Calu3 (cell line): ENCODE data around the gene PEX11B. TPM values are rescaled to one million over a fixed set of nuclear protein-coding genes. Genes with fewer than 3 reads are reported as not detected.
A peak's percentile ranks its signal among the peaks of the same experiment; 100 is the strongest.
"Not testable (repeated sequence)": the region's sequence is repeated elsewhere in the genome, so short reads cannot be mapped to it uniquely, and the experiment has no call there.

Experiments used
- BruUV-seq: library from RNA; stranded (reverse); fragments of 400-500 nt; replicated peaks from 2 replicates; lab custom pipeline; 2021; lab: Mats Ljungman, UMichigan
- CTCF ChIA-PET: fragments of 300-600 bp; sonication (Branson Sonifier 250); formaldehyde crosslinking; loops from one replicate; lab custom pipeline; 2022; ENCODE audit warnings: antibody characterized with exemption; lab: Charles Lee
- DNase-seq: peaks from one replicate; pipeline ENCODE4 v3.0.0; 2022
- H3K27ac Mint-ChIP-seq: one replicate; pipeline ENCODE4 v1.8.0; 2022; ENCODE audit warnings: mixed read lengths; ENCODE audit not compliant: unreplicated experiment
- H3K27me3 Mint-ChIP-seq: one replicate; pipeline ENCODE4 v1.8.0; 2022; ENCODE audit warnings: mixed read lengths; ENCODE audit not compliant: unreplicated experiment
- H3K36me3 Mint-ChIP-seq: one replicate; pipeline ENCODE4 v1.8.0; 2022; ENCODE audit warnings: mild to moderate bottlenecking, moderate library complexity, mixed read lengths; ENCODE audit not compliant: insufficient read depth, unreplicated experiment
- H3K4me1 Mint-ChIP-seq: one replicate; pipeline ENCODE4 v1.8.0; 2022; ENCODE audit warnings: mild to moderate bottlenecking, low read depth, mixed read lengths; ENCODE audit not compliant: unreplicated experiment
- H3K4me3 Mint-ChIP-seq: one replicate; pipeline ENCODE4 v1.8.0; 2022; ENCODE audit warnings: mild to moderate bottlenecking, low read depth, moderate library complexity, mixed read lengths; ENCODE audit not compliant: unreplicated experiment
- H3K9me3 Mint-ChIP-seq: one replicate; pipeline ENCODE4 v1.8.0; 2022; ENCODE audit warnings: low read depth, mixed read lengths; ENCODE audit not compliant: unreplicated experiment
- CTCF ChIP-seq: fragments of 200-600 bp; IDR thresholded peaks from one replicate; pipeline ENCODE4 v1.8.0; 2022; ENCODE audit warnings: antibody characterized with exemption; ENCODE audit not compliant: unreplicated experiment
- intact Hi-C: fragments of 100-400 bp; cut with micrococcal nuclease; formaldehyde crosslinking; loops from one replicate; pipeline ENCODE4 v1.10.0; 2022; ENCODE audit not compliant: unreplicated experiment
- total RNA-seq: library from RNA; stranded (reverse); gene quantifications from 2 replicates; pipeline ENCODE4 v1.2.3, GENCODE V29; 2022

PEX11B gene
- total RNA-seq, 1 experiment from 2014 or later, result 27.3 TPM

GRCh38 chr1:145936247-145936646, 17.7 kb upstream of the PEX11B start:
- no peaks in the 10 kb centered on the region for H3K4me1 Mint-ChIP-seq
- no peak for DNase-seq
- H3K9me3 Mint-ChIP-seq, result no peaks in the 10 kb centered on the region
- no peaks in the 10 kb centered on the region for H3K27me3 Mint-ChIP-seq
- no peak for TF ChIP-seq CTCF
- intact Hi-C loops, result no loop called here
- no peak overlapping the region for H3K27ac Mint-ChIP-seq
- no peaks in the 10 kb centered on the region for H3K36me3 Mint-ChIP-seq
- CTCF ChIA-PET, result interaction anchor here (0.5 kb wide), 1 partner anchor 30 kb away, joined by 4 read pairs; no protein-coding TSS in a partner anchor
- no peak overlapping the region for H3K4me3 Mint-ChIP-seq
- BruUV-seq, result no TSS peak

GRCh38 chr1:145935708-145936107, 17.2 kb upstream of the PEX11B start:
- no peak for TF ChIP-seq CTCF
- no peak for DNase-seq
- CTCF ChIA-PET, result no interaction called here
- no peaks in the 10 kb centered on the region for H3K9me3 Mint-ChIP-seq
- H3K27me3 Mint-ChIP-seq, result no peaks in the 10 kb centered on the region
- no peaks in the 10 kb centered on the region for H3K36me3 Mint-ChIP-seq
- no peak overlapping the region for H3K4me3 Mint-ChIP-seq
- intact Hi-C loops, result no loop called here
- BruUV-seq, result no TSS peak
- H3K27ac Mint-ChIP-seq, result no peak overlapping the region
- no peaks in the 10 kb centered on the region for H3K4me1 Mint-ChIP-seq

- DNase-seq, H3K9me3 Mint-ChIP-seq, H3K4me1 Mint-ChIP-seq, CTCF ChIA-PET, H3K4me3 Mint-ChIP-seq, H3K27ac Mint-ChIP-seq, BruUV-seq, H3K36me3 Mint-ChIP-seq, H3K27me3 Mint-ChIP-seq, intact Hi-C loops: not testable (repeated sequence)
Measured at GRCh38 chr1:145932522-145933009, 14.0 kb upstream of the PEX11B start.

- CTCF ChIA-PET, result interaction anchor here (0.7 to 2.2 kb wide), 17 partner anchors 9 to 109 kb away, joined by 3 to 17 read pairs (median 5); partner anchors contain the start of genes ANKRD34A, LIX1L, NUDT17 and PEX11B
- peak overlapping the region; percentile 68 for H3K27ac Mint-ChIP-seq
- no peaks in the 10 kb centered on the region for H3K27me3 Mint-ChIP-seq
- no peak for TF ChIP-seq CTCF
- intact Hi-C loops, result loop anchor here (2.0 to 5.0 kb wide), 2 partner anchors 36 to 37 kb away; partner anchors contain the start of genes ANKRD34A and POLR3GL
- H3K9me3 Mint-ChIP-seq, result no peaks in the 10 kb centered on the region
- H3K4me3 Mint-ChIP-seq, result peak overlapping the region; percentile 45
- TSS peak; percentile 98 for BruUV-seq
- H3K4me1 Mint-ChIP-seq, result peaks cover 16% of the 10 kb centered on the region
- H3K36me3 Mint-ChIP-seq, result peaks cover 12% of the 10 kb centered on the region
- DNase-seq, result no peak
Measured at GRCh38 chr1:145927916-145928643, 9.6 kb upstream of the PEX11B start.
